Ramos (cell line): ENCODE data around the gene NADK2.

ENCODE experiments used
- in situ Hi-C: fragments of 300-500 bp; cut with MboI; formaldehyde crosslinking; loops from one replicate; pipeline ENCODE4 v1.14.3; 2022; ENCODE audit warnings: low sequenced_read_pairs; ENCODE audit not compliant: unreplicated experiment

Gene NADK2

GRCh38 chr5:36173426-36173825, 68.3 kb downstream of the NADK2 start:
- in situ Hi-C loops, result loop anchor here (10.0 kb wide), 1 partner anchor 131 kb away; the partner anchor contains the start of gene RANBP3L

- in situ Hi-C loops, result loop anchor here (10.0 kb wide), 1 partner anchor 132 kb away; the partner anchor contains the start of gene RANBP3L
Observed at GRCh38 chr5:36172599-36172998, 69.1 kb downstream of the NADK2 start.

GRCh38 chr5:36170832-36171424, 70.8 kb downstream of the NADK2 start:
- in situ Hi-C loops, result loop anchor here (10.0 kb wide), 1 partner anchor 134 kb away; the partner anchor contains the start of gene RANBP3L

- in situ Hi-C loops, result no loop called here
Observed at GRCh38 chr5:36168737-36169136, 73.0 kb downstream of the NADK2 start.

- in situ Hi-C loops, result no loop called here
Observed at GRCh38 chr5:36164461-36164860, 77.3 kb downstream of the NADK2 start.

GRCh38 chr5:36162810-36163486, 78.8 kb downstream of the NADK2 start:
- in situ Hi-C loops, result no loop called here

- in situ Hi-C loops, result no loop called here
Observed at GRCh38 chr5:36161361-36161760, 80.4 kb downstream of the NADK2 start.

GRCh38 chr5:36160617-36161016, 81.1 kb downstream of the NADK2 start:
- in situ Hi-C loops, result no loop called here

- in situ Hi-C loops, result no loop called here
Observed at GRCh38 chr5:36158144-36158543, 83.6 kb downstream of the NADK2 start.

- in situ Hi-C loops, result no loop called here
Observed at GRCh38 chr5:36156619-36157018, 85.1 kb downstream of the NADK2 start.

GRCh38 chr5:36156121-36156601, 85.6 kb downstream of the NADK2 start:
- in situ Hi-C loops, result no loop called here

GRCh38 chr5:36155291-36155690, 86.4 kb downstream of the NADK2 start:
- in situ Hi-C loops, result no loop called here

- in situ Hi-C loops, result no loop called here
Observed at GRCh38 chr5:36153726-36154125, 88.0 kb downstream of the NADK2 start.

- in situ Hi-C loops, result no loop called here
Observed at GRCh38 chr5:36153298-36153677, 88.4 kb downstream of the NADK2 start.

- in situ Hi-C loops, result no loop called here
Observed at GRCh38 chr5:36152324-36153297, 89.1 kb downstream of the NADK2 start.

- in situ Hi-C loops, result no loop called here
Observed at GRCh38 chr5:36151434-36152323, 90.0 kb downstream of the NADK2 start, which contains the start of the genes LMBRD2 and SKP2. Gene LMBRD2, minus strand, starts transcription at chr5:36151887. Its CDS starts 8,538 bp downstream, at chr5:36143349. Gene SKP2, plus strand, starts transcription at chr5:36152111. Its CDS starts 152 bp downstream, at chr5:36152263.

GRCh38 chr5:36150676-36151433, 90.9 kb downstream of the NADK2 start:
- in situ Hi-C loops, result no loop called here

GRCh38 chr5:36147681-36148080, 94.0 kb downstream of the NADK2 start:
- in situ Hi-C loops, result no loop called here

- in situ Hi-C loops, result no loop called here
Observed at GRCh38 chr5:36146390-36146789, 95.3 kb downstream of the NADK2 start.
